GM23248 (cell line): ENCODE measurements around the gene PPP1R1B.

ENCODE experiments used
- EZH2 ChIP-seq: fragments of 200-600 bp; sonication (generic); IDR thresholded peaks from 2 replicates; pipeline ENCODE4 v1.6.1; 2018; ENCODE audit warnings: antibody characterized with exemption, mild to moderate bottlenecking; ENCODE audit not compliant: insufficient read depth, poor library complexity, severe bottlenecking
- EZH2phosphoT487 ChIP-seq: fragments of 200-600 bp; sonication (generic); IDR thresholded peaks from 2 replicates; pipeline ENCODE4 v1.6.1; 2018; ENCODE audit warnings: antibody characterized with exemption, moderate library complexity, mild to moderate bottlenecking, low read depth; ENCODE audit not compliant: insufficient read depth

GRCh38 chr17:39660397-39661385 lies 33.9 kb downstream of the PPP1R1B start:
- TF ChIP-seq EZH2 = no peak
- no peak for TF ChIP-seq EZH2phosphoT487
